ENCODE results near the gene PTPN18. TPM values are rescaled to one million over a fixed set of nuclear protein-coding genes. Genes with fewer than 3 reads are reported as not detected.

The PTPN18 gene
- polyA plus RNA-seq, 2 of the 4 experiments (the other 2 are of a cell fraction): 19.6 to 20.4 TPM

- TF ChIP-seq CHD2 (IDR thresholded peaks at IDR 0.05; ENCODE audit: low read length, partially characterized antibody): no peak
- TF ChIP-seq, protein P1, sequence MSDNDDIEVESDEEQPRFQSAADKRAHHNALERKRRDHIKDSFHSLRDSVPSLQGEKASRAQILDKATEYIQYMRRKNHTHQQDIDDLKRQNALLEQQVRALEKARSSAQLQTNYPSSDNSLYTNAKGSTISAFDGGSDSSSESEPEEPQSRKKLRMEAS (IDR thresholded peaks at IDR 0.05): peak; percentile 98
- no peak for TF ChIP-seq NPAS2 (CRISPR knock-in tag; IDR thresholded peaks at IDR 0.05; ENCODE audit: borderline replicate concordance)
- no peak for TF ChIP-seq RCOR1 (IDR thresholded peaks at IDR 0.05; ENCODE audit: low read depth, low read length)
- no peak for TF ChIP-seq KDM1A (IDR thresholded peaks at IDR 0.05; ENCODE audit: low read depth)
- peak; percentile 94 for TF ChIP-seq USF2 (IDR thresholded peaks at IDR 0.05)
- no peak for TF ChIP-seq NR3C1 (IDR thresholded peaks at IDR 0.05)
- peak in 1 of 2 experiments; percentile 84 for TF ChIP-seq JUN (IDR thresholded peaks at IDR 0.05)
- TF ChIP-seq, protein P2, sequence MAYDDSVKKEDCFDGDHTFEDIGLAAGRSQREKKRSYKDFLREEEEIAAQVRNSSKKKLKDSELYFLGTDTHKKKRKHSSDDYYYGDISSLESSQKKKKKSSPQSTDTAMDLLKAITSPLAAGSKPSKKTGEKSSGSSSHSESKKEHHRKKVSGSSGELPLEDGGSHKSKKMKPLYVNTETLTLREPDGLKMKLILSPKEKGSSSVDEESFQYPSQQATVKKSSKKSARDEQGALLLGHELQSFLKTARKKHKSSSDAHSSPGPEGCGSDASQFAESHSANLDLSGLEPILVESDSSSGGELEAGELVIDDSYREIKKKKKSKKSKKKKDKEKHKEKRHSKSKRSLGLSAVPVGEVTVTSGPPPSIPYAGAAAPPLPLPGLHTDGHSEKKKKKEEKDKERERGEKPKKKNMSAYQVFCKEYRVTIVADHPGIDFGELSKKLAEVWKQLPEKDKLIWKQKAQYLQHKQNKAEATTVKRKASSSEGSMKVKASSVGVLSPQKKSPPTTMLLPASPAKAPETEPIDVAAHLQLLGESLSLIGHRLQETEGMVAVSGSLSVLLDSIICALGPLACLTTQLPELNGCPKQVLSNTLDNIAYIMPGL (CRISPR knock-in tag; IDR thresholded peaks at IDR 0.05; ENCODE audit: borderline replicate concordance): 0 out of 2 replicates have a peak, but pooled peaks have one; percentile 31
- TF ChIP-seq ESRRA (IDR thresholded peaks at IDR 0.05; ENCODE audit: borderline replicate concordance, low read length): no peak
- TF ChIP-seq SMC3 (IDR thresholded peaks at IDR 0.05): 0 out of 3 replicates have a peak, but pooled peaks have one; percentile 19
- TF ChIP-seq HDAC2 (IDR thresholded peaks at IDR 0.05): 0 out of 2 replicates have a peak, but pooled peaks have one; percentile 31
- 0 out of 2 replicates have a peak, but pooled peaks have one; percentile 26 for TF ChIP-seq BHLHE40 (IDR thresholded peaks at IDR 0.05; ENCODE audit: low read depth, low read length)
- TF ChIP-seq NFE2L2 (conservative IDR thresholded peaks at IDR 0.05; ENCODE audit: low read length): no peak
Observed at GRCh38 chr2:130342533-130343275, 13.2 kb upstream of the PTPN18 start, which contains the start of gene IMP4 (continued).

DNA sequence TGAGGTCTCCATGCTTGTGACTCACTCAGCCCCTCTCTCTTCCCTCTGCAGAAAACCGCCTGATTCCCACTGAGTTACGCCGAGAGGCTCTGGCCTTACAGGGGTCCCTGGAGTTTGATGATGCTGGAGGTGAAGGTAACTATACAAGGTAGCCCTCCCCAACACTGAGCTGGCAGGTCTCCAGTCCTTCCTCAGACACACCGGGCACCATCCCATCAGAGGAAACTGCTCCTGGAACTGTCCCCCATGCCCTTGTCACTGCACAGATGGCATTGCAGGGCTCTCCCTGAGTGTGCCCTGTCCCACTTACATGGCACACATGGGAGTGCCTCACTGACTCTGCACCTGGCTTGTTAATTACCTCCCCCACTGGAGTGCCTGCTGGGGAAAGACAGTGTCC is 11.3 kb upstream of the PTPN18 start:
- no peak overlapping the region for H3K4me3 ChIP-seq
- DNase-seq (ENCODE audit: low read depth in 1 of 2, low spot score in 1 of 2): no peak

GRCh38 chr2:130345091-130345490 is 10.8 kb upstream of the PTPN18 start:
- H3K4me2 ChIP-seq: no peak overlapping the region
- H3K4me3 ChIP-seq: no peak overlapping the region
- peaks cover 14% of the 10 kb centered on the region; the same call in 2 of the 3 replicates for H3K4me1 ChIP-seq
- CTCF ChIA-PET: interaction anchor here (1.4 kb wide), 1 partner anchor 10 kb away, joined by 6 read pairs; the partner anchor contains the start of gene PTPN18
- no peak for FAIRE-seq
- no peak overlapping the region for H3K27ac ChIP-seq
- 98% methylated on average over 11 of the region's 13 CpGs for WGBS (ENCODE audit: missing lambda C conversion rate)
- TF ChIP-seq HDAC2 (IDR thresholded peaks at IDR 0.05) (no peak), HOXB13 (CRISPR knock-in tag; IDR thresholded peaks at IDR 0.05; ENCODE audit: low read depth) (no peak), MYC (IDR thresholded peaks at IDR 0.05; ENCODE audit: borderline replicate concordance, low read length) (no peak), TP53 (CRISPR knock-in tag; IDR thresholded peaks at IDR 0.05) (no peak), CBX2 (IDR thresholded peaks at IDR 0.05; ENCODE audit: borderline replicate concordance, low read depth) (no peak), E2F6 (IDR thresholded peaks at IDR 0.05; ENCODE audit: borderline replicate concordance, low read depth) (no peak), ZC3H11A (IDR thresholded peaks at IDR 0.05) (no peak), ZNF302 (CRISPR knock-in tag; IDR thresholded peaks at IDR 0.05) (no peak), USF2 (IDR thresholded peaks at IDR 0.05) (no peak)
- no peak for ATAC-seq
- H3K9me3 ChIP-seq: no peaks in the 10 kb centered on the region
- no peak for DNase-seq (ENCODE audit: low read depth in 1 of 2, low spot score in 1 of 2)
- POLR2A ChIA-PET: interaction anchor here (0.9 kb wide), 1 partner anchor 11 kb away, joined by 3 read pairs; the partner anchor contains the start of gene PTPN18

More for the DNA sequence above, 11.3 kb upstream of the PTPN18 start:
- no peak for ATAC-seq
- no peaks in the 10 kb centered on the region for H3K9me3 ChIP-seq
- H3K27ac ChIP-seq: no peak overlapping the region
- ChIA-PET CTCF (interaction anchor here (0.9 to 1.6 kb wide), 4 partner anchors 10 to 12 kb away, joined by 3 to 6 read pairs (median 4); partner anchors contain the start of gene PTPN18), POLR2A (interaction anchor here (0.9 kb wide), 1 partner anchor 11 kb away, joined by 3 read pairs; the partner anchor contains the start of gene PTPN18)
- WGBS (ENCODE audit: missing lambda C conversion rate): 98% methylated on average over 4 of the region's 4 CpGs
- peak overlapping the region; percentile 95; the same call in 2 of the 3 replicates for H3K4me2 ChIP-seq
- no peak for FAIRE-seq
- peaks cover 14% of the 10 kb centered on the region; the same call in 2 of the 3 replicates for H3K4me1 ChIP-seq
- TF ChIP-seq ATOH8 (CRISPR knock-in tag; IDR thresholded peaks at IDR 0.05; ENCODE audit: low read depth) (no peak), MAZ (IDR thresholded peaks at IDR 0.05; ENCODE audit: borderline replicate concordance, low read depth, low read length) (no peak), ZC3H11A (IDR thresholded peaks at IDR 0.05) (no peak), MAFK (IDR thresholded peaks at IDR 0.05; ENCODE audit: partially characterized antibody) (no peak)

Measured in A549 (cell line).